Vagina (tissue), 2 donors: ENCODE data around the gene ADM. TPM values are rescaled to one million over a fixed set of nuclear protein-coding genes. Genes with fewer than 3 reads are reported as not detected.

Experiments used
- DNase-seq, 2 donors: peaks; one replicate each; pipeline ENCODE4 v3.0.0-alpha.2; 2017; ENCODE audit errors: extremely low spot score in 2 of 2
- H3K27ac ChIP-seq: fragments of 200-600 bp; sonication (generic); one replicate; pipeline ENCODE4 v1.5.1; 2019
- H3K27me3 ChIP-seq: fragments of 200-600 bp; sonication (generic); one replicate; pipeline ENCODE4 v1.5.1; 2019
- H3K36me3 ChIP-seq, 2 donors: fragments of 200-600 bp; sonication (generic); one replicate each; pipeline ENCODE4 v1.5.1; 2017 to 2019
- H3K4me1 ChIP-seq: fragments of 200-600 bp; sonication (generic); one replicate; pipeline ENCODE4 v1.5.1; 2019
- H3K4me3 ChIP-seq, 2 donors: fragments of 200-600 bp; sonication (generic); 1 replicate in 1 of 2; 2 replicates in 1 of 2; pipeline ENCODE4 v1.5.1; 2016 to 2019
- H3K9me3 ChIP-seq: fragments of 200-600 bp; sonication (generic); one replicate; pipeline ENCODE4 v1.5.1; 2019
- POLR2A ChIP-seq, 2 donors: fragments of 450-650 bp; IDR thresholded peaks; one replicate each; pipeline ENCODE4 v1.6.1; 2017; ENCODE audit warnings: antibody characterized with exemption in 2 of 2, mild to moderate bottlenecking in 2 of 2, moderate library complexity in 2 of 2
- POLR2AphosphoS5 ChIP-seq, 2 donors: sonication (generic); formaldehyde crosslinking; IDR thresholded peaks; one replicate each; pipeline ENCODE4 v1.9.0; 2017; ENCODE audit warnings: antibody characterized with exemption in 2 of 2, mild to moderate bottlenecking in 2 of 2, low read depth in 1 of 2; ENCODE audit not compliant: insufficient read depth in 1 of 2
- intact Hi-C: fragments of 100-400 bp; cut with DNase I; formaldehyde crosslinking; loops from one replicate; pipeline ENCODE4 v1.15.1; 2023
- total RNA-seq: library from RNA; depleted of rRNA; stranded (reverse); fragments of >200 nt; gene quantifications from one replicate; pipeline ENCODE4 v1.2.3, GENCODE V29; 2016
- TF ChIP-seq, protein P1 (sequence below), 3 experiments: fragments of 450-650 bp in 2 of 3; fragments of 200-600 bp in 1 of 3; sonication (generic) in 1 of 3; IDR thresholded peaks; one replicate each; pipeline ENCODE4 v1.5.1; 2017 to 2019; ENCODE audit warnings: antibody characterized with exemption in 3 of 3, mild to moderate bottlenecking in 2 of 3, moderate library complexity in 2 of 3

The ADM gene
- total RNA-seq, 1 donor from 2014 or later = 130 TPM

DNA sequence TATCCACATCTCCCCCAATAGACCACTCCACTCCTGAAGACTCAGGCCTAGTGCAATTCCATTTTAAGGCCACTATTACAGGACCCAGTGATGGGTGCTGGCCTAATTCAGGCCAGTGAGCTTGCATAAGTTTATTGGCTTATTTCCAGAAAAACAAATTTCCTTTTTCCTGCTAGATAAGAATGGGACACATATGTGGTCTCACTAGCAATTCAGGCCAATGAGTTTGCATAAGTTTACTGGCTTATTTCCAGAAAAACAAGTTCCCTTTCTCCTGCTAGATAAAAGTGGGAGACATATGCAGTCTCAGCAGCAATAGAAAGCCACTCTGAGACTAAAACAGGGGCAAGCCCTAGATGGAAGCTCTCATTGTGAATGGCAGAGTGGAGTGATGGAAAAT is 22.4 kb downstream of the ADM start:
- no peaks in the 10 kb centered on the region for H3K36me3 ChIP-seq
- intact Hi-C loops = loop anchor here (10.0 kb wide), 1 partner anchor 48 kb away; no protein-coding TSS in a partner anchor
- TF ChIP-seq, protein P1, sequence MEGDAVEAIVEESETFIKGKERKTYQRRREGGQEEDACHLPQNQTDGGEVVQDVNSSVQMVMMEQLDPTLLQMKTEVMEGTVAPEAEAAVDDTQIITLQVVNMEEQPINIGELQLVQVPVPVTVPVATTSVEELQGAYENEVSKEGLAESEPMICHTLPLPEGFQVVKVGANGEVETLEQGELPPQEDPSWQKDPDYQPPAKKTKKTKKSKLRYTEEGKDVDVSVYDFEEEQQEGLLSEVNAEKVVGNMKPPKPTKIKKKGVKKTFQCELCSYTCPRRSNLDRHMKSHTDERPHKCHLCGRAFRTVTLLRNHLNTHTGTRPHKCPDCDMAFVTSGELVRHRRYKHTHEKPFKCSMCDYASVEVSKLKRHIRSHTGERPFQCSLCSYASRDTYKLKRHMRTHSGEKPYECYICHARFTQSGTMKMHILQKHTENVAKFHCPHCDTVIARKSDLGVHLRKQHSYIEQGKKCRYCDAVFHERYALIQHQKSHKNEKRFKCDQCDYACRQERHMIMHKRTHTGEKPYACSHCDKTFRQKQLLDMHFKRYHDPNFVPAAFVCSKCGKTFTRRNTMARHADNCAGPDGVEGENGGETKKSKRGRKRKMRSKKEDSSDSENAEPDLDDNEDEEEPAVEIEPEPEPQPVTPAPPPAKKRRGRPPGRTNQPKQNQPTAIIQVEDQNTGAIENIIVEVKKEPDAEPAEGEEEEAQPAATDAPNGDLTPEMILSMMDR (IDR thresholded peaks at IDR 0.05) = no peak
- TF ChIP-seq POLR2AphosphoS5 (IDR thresholded peaks at IDR 0.05; ENCODE audit: insufficient read depth in 1 of 2, low read depth in 1 of 2) = no peak
- no peak for TF ChIP-seq POLR2A (IDR thresholded peaks at IDR 0.05)
- peaks cover 34% of the 10 kb centered on the region for H3K4me1 ChIP-seq
- no peaks in the 10 kb centered on the region for H3K9me3 ChIP-seq
- H3K4me3 ChIP-seq = no peak overlapping the region
- DNase-seq = no peak
- peak overlapping the region; percentile 59 for H3K27ac ChIP-seq
- no peaks in the 10 kb centered on the region for H3K27me3 ChIP-seq

DNA sequence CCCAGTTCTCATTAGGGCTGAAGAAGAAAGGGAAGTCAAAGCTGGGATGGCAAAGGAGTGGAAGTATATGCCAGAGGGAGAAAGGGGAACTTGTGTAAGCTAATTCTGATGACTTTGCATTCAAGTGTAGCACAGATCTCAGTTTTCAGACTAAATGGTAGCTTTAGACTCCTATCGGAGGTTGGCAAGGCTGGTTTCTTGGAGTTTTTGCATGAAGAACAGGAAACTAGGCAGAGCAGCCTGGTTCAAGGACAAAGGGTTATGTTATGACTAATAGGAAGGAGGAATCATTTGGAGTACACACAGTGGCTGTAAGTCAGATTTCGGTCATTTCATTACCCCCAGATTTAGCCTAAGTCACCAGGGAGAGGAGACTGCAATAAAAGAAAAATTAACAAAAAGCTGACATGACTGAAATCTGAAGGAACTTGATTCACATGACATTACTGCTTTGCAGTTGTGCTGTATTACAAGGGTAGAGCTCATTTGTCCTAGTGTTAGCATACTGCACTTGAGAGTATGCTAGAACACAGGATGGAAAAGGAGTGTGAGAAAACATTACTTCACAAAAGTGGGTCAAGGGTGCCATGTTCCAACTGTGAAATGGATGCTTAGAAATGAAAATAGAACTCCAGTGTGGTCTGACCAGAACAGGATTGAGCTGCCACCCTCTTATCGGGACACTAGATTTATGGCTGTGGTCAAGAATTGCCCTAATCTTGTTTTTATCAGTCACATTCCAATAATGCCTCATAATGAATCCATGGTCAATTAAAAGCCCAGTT is 23.6 kb downstream of the ADM start:
- TF ChIP-seq POLR2AphosphoS5 (IDR thresholded peaks at IDR 0.05; ENCODE audit: insufficient read depth in 1 of 2, low read depth in 1 of 2) = no peak
- TF ChIP-seq POLR2A (IDR thresholded peaks at IDR 0.05) = no peak
- TF ChIP-seq, protein P1 (IDR thresholded peaks at IDR 0.05) = no peak
- Histone ChIP-seq H3K36me3 (no peaks in the 10 kb centered on the region), H3K4me1 (peaks cover 27% of the 10 kb centered on the region), H3K27ac (peak overlapping the region; percentile 59), H3K9me3 (no peaks in the 10 kb centered on the region), H3K27me3 (no peaks in the 10 kb centered on the region), H3K4me3 (no peak overlapping the region)
- no peak for DNase-seq
- intact Hi-C loops = loop anchor here (10.0 kb wide), 1 partner anchor 46 kb away; no protein-coding TSS in a partner anchor

DNA sequence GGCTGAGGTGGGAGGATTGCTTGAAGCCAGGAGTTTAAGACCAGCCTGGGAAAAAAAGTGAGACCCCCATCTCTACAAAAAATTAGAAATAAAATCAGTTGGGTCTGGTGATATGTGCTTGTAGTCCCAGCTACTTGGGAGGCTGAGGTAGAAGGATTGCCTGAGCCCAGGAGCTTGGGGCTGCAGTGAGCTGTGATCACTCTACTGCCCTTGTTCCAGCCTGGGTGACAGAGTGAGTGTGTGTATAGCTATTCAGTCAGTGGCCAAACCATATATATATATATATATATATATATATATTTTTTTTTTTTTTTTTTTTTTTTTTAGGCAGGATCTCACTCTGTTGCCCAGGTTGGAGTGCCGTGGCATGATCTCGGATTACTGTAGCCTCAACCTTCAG is 24.5 kb downstream of the ADM start:
- intact Hi-C loops = loop anchor here (10.0 kb wide), 1 partner anchor 45 kb away; no protein-coding TSS in a partner anchor
- H3K4me1 ChIP-seq = peaks cover 27% of the 10 kb centered on the region

DNA sequence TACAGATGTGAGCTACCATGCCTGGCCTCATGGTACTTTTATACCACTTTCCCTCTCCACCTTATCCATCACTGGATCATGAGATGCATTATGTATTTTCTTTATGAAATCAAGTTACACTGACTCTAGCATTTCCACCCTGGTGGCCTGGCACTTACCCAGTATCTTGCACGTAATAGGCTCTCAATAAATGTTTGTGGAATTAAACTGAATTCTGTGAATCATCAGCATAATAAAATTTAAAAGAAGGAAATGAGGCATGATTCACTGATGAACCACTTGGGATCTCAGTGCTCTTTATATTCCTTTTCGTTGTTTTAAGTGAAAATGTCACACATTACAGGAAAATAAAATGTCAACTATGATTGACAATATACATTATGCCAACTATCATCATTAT is 25.1 kb downstream of the ADM start:
- Histone ChIP-seq H3K9me3 (no peaks in the 10 kb centered on the region), H3K4me1 (peaks cover 27% of the 10 kb centered on the region), H3K4me3 (no peak overlapping the region), H3K36me3 (no peaks in the 10 kb centered on the region), H3K27me3 (no peaks in the 10 kb centered on the region), H3K27ac (no peak overlapping the region)
- TF ChIP-seq, protein P1 (IDR thresholded peaks at IDR 0.05) = no peak
- TF ChIP-seq POLR2AphosphoS5 (IDR thresholded peaks at IDR 0.05; ENCODE audit: insufficient read depth in 1 of 2, low read depth in 1 of 2) (no peak), POLR2A (IDR thresholded peaks at IDR 0.05) (no peak)
- DNase-seq = no peak
- intact Hi-C loops = loop anchor here (10.0 kb wide), 1 partner anchor 45 kb away; no protein-coding TSS in a partner anchor

More for the DNA sequence above, 24.5 kb downstream of the ADM start:
- DNase-seq = no peak
- Histone ChIP-seq H3K27ac (peak overlapping the region; percentile 33), H3K36me3 (no peaks in the 10 kb centered on the region), H3K9me3 (no peaks in the 10 kb centered on the region), H3K27me3 (no peaks in the 10 kb centered on the region), H3K4me3 (no peak overlapping the region)
- TF ChIP-seq, protein P1 (IDR thresholded peaks at IDR 0.05) = no peak
- no peak for TF ChIP-seq POLR2A (IDR thresholded peaks at IDR 0.05)
- TF ChIP-seq POLR2AphosphoS5 (IDR thresholded peaks at IDR 0.05; ENCODE audit: insufficient read depth in 1 of 2, low read depth in 1 of 2) = no peak
